Common myeloid progenitor, CD34-positive (primary cell): ENCODE results near the gene SGMS1.

Experiments
- CTCF ChIA-PET: fragments of 350-600 bp; sonication (Branson Sonifier 250); formaldehyde crosslinking; loops from one replicate; lab custom pipeline; 2021; ENCODE audit warnings: antibody characterized with exemption; lab: Charles Lee
- POLR2A ChIA-PET: fragments of 350-600 bp; sonication (Branson Sonifier 250); formaldehyde crosslinking; loops from one replicate; lab custom pipeline; 2021; ENCODE audit warnings: antibody characterized with exemption; lab: Charles Lee
- DNase-seq, 3 donors: peaks; one replicate each; pipeline versions ENCODE4 v3.0.0 to v3.0.0-alpha.2; 2013
- H3K27ac ChIP-seq, 2 experiments: 1 replicate in 1 of 2; 2 replicates in 1 of 2; pipeline ENCODE4 v1.7.0; 2013; ENCODE audit warnings: inconsistent platforms in 2 of 2, low read length in 2 of 2, mild to moderate bottlenecking in 2 of 2, low read depth in 1 of 2, moderate library complexity in 1 of 2; ENCODE audit not compliant: severe bottlenecking in 2 of 2, insufficient read depth in 1 of 2, poor library complexity in 1 of 2
- H3K27me3 ChIP-seq, 5 experiments: replicated peaks in 2 of 5; 1 replicate in 3 of 5; 2 replicates in 2 of 5; pipeline versions ENCODE4 v1.6.1 to v1.7.0; 2013; ENCODE audit warnings: low read length in 4 of 5, mild to moderate bottlenecking in 2 of 5, moderate library complexity in 2 of 5, inconsistent platforms in 1 of 5; ENCODE audit not compliant: insufficient read depth in 5 of 5, control insufficient read depth in 4 of 5
- H3K36me3 ChIP-seq, 4 experiments: 1 replicate in 2 of 4; 2 replicates in 2 of 4; pipeline versions ENCODE4 v1.6.1 to v1.7.0; 2013; ENCODE audit warnings: low read length in 3 of 4, control low read depth in 1 of 4, mild to moderate bottlenecking in 1 of 4; ENCODE audit not compliant: control insufficient read depth in 4 of 4, insufficient read depth in 4 of 4
- H3K4me1 ChIP-seq, 4 experiments: 1 replicate in 3 of 4; 2 replicates in 1 of 4; pipeline versions ENCODE4 v1.6.1 to v1.7.1; 2013; ENCODE audit warnings: low read length in 3 of 4, mild to moderate bottlenecking in 3 of 4, control low read depth in 1 of 4, inconsistent platforms in 1 of 4, moderate library complexity in 1 of 4; ENCODE audit not compliant: control insufficient read depth in 4 of 4, insufficient read depth in 4 of 4; ENCODE audit errors: control extremely low read depth in 1 of 4
- H3K4me3 ChIP-seq, 7 experiments: 1 replicate in 4 of 7; 2 replicates in 3 of 7; pipeline versions ENCODE4 v1.5.1 to v1.7.0; 2013; ENCODE audit warnings: mild to moderate bottlenecking in 7 of 7, low read length in 6 of 7, moderate library complexity in 6 of 7, inconsistent platforms in 2 of 7, low read depth in 2 of 7, control low read depth in 1 of 7; ENCODE audit not compliant: insufficient read depth in 4 of 7, control insufficient read depth in 1 of 7; ENCODE audit errors: extremely low read depth in 1 of 7
- H3K9me3 ChIP-seq, 5 experiments: 1 replicate in 4 of 5; 2 replicates in 1 of 5; pipeline versions ENCODE4 v1.6.1 to v1.7.1; 2013; ENCODE audit warnings: low read length in 4 of 5, mild to moderate bottlenecking in 2 of 5, inconsistent platforms in 1 of 5, low read depth in 1 of 5, moderate library complexity in 1 of 5; ENCODE audit not compliant: control insufficient read depth in 4 of 5, insufficient read depth in 2 of 5; ENCODE audit errors: control extremely low read depth in 1 of 5
- WGBS: methylation state at CpG from one replicate; pipeline ENCODE4 v1.1.5; 2013; ENCODE audit not compliant: insufficient coverage; 5-methylcytosine and 5-hydroxymethylcytosine counted together

Gene SGMS1

GRCh38 chr10:50636618-50637579, 13.1 kb upstream of the SGMS1 start:
- peak in 2 of 3 donors; percentile 50 to 59 for DNase-seq
- Histone ChIP-seq H3K9me3 (no peaks in the 10 kb centered on the region), H3K36me3 (no peaks in the 10 kb centered on the region), H3K27ac (no peak overlapping the region), H3K4me1 (peaks cover 3 to 10% (median 6%) of the 10 kb centered on the region in 4 experiments), H3K27me3 (no peaks in the 10 kb centered on the region), H3K4me3 (peak overlapping the region in 2 of 7 experiments; percentile 1 to 6)
- ChIA-PET POLR2A (interaction anchor here (1.4 kb wide), 1 partner anchor 14 kb away, joined by 3 read pairs; no protein-coding TSS in a partner anchor), CTCF (interaction anchor here (1.0 to 2.5 kb wide), 3 partner anchors 12 to 23 kb away, joined by 3 to 6 read pairs (median 5); partner anchors contain the start of gene SGMS1)
- 100% methylated on average over 1 of the region's 6 CpGs for WGBS

GRCh38 chr10:50635286-50635685, 11.5 kb upstream of the SGMS1 start:
- DNase-seq: no peak
- Histone ChIP-seq H3K4me3 (no peak overlapping the region), H3K36me3 (no peaks in the 10 kb centered on the region), H3K4me1 (peaks cover 3 to 10% (median 6%) of the 10 kb centered on the region in 4 experiments), H3K9me3 (no peaks in the 10 kb centered on the region), H3K27me3 (no peaks in the 10 kb centered on the region), H3K27ac (no peak overlapping the region)
- 100% methylated on average over 1 of the region's 1 CpG for WGBS
- ChIA-PET CTCF (interaction anchor here (1.2 to 2.5 kb wide), 2 partner anchors 11 to 18 kb away, joined by 3 to 6 read pairs; partner anchors contain the start of gene SGMS1), POLR2A (no interaction called here)

GRCh38 chr10:50634479-50634878, 10.7 kb upstream of the SGMS1 start:
- ChIA-PET CTCF (no interaction called here), POLR2A (no interaction called here)
- Histone ChIP-seq H3K4me3 (no peak overlapping the region), H3K36me3 (peaks cover 0 to 5% (median 0%) of the 10 kb centered on the region in 4 experiments), H3K9me3 (no peaks in the 10 kb centered on the region), H3K27ac (no peak overlapping the region), H3K27me3 (no peaks in the 10 kb centered on the region), H3K4me1 (peaks cover 3 to 10% (median 6%) of the 10 kb centered on the region in 4 experiments)
- WGBS: no CpG with 5 or more reads among the region's 1 CpG
- DNase-seq: no peak

- CTCF ChIA-PET: no interaction called here
- WGBS: over 99% methylated on average over 23 of the region's 30 CpGs
- DNase-seq: no peak
- no peaks in the 10 kb centered on the region for H3K27me3 ChIP-seq
- H3K36me3 ChIP-seq: peaks cover 0 to 7% (median 0%) of the 10 kb centered on the region in 4 experiments
- H3K4me3 ChIP-seq: no peak overlapping the region
- POLR2A ChIA-PET: no interaction called here
- no peak overlapping the region for H3K27ac ChIP-seq
- peaks cover 0 to under 1% (median under 1%) of the 10 kb centered on the region in 4 experiments for H3K4me1 ChIP-seq
- H3K9me3 ChIP-seq: no peaks in the 10 kb centered on the region
These were observed 7.3 kb upstream of the SGMS1 start for GRCh38 chr10:50631052-50631451.

GRCh38 chr10:50629495-50630122, 5.9 kb upstream of the SGMS1 start:
- Histone ChIP-seq H3K27me3 (no peaks in the 10 kb centered on the region), H3K4me3 (no peak overlapping the region), H3K9me3 (no peaks in the 10 kb centered on the region), H3K4me1 (peaks cover 0 to 11% (median 7%) of the 10 kb centered on the region in 4 experiments), H3K27ac (no peak overlapping the region), H3K36me3 (peaks cover 0 to 7% (median 0%) of the 10 kb centered on the region in 4 experiments)
- POLR2A ChIA-PET: no interaction called here
- WGBS: 100% methylated on average over 2 of the region's 3 CpGs
- no peak for DNase-seq
- CTCF ChIA-PET: no interaction called here

- Histone ChIP-seq H3K36me3 (peaks cover 0 to 7% (median 0%) of the 10 kb centered on the region in 4 experiments), H3K4me1 (peaks cover 5 to 15% (median 9%) of the 10 kb centered on the region in 4 experiments), H3K9me3 (no peaks in the 10 kb centered on the region), H3K4me3 (no peak overlapping the region), H3K27me3 (no peaks in the 10 kb centered on the region), H3K27ac (no peak overlapping the region)
- 82% methylated on average over 3 of the region's 4 CpGs for WGBS
- ChIA-PET POLR2A (no interaction called here), CTCF (interaction anchor here (1.1 to 3.9 kb wide), 3 partner anchors 8 to 402 kb away, joined by 3 to 16 read pairs (median 3); no protein-coding TSS in a partner anchor)
- DNase-seq: no peak
These were observed 4.1 kb upstream of the SGMS1 start for GRCh38 chr10:50627896-50628295.
